MM.1S (cell line): ENCODE measurements around the gene VAV2.

ENCODE experiments used
- CTCF ChIP-seq: fragments of 300-600 bp; sonication (generic); IDR thresholded peaks from 2 replicates; pipeline ENCODE4 v1.5.1; 2016; ENCODE audit warnings: antibody characterized with exemption, low read length, mixed read lengths
- EZH2 ChIP-seq: fragments of 300-600 bp; sonication (generic); optimal IDR thresholded peaks from 2 replicates; pipeline ENCODE3; 2017; ENCODE audit warnings: low read depth, mild to moderate bottlenecking, antibody characterized with exemption, low read length, mixed read lengths
- EZH2phosphoT487 ChIP-seq: fragments of 300-600 bp; sonication (generic); IDR thresholded peaks from 2 replicates; pipeline ENCODE4 v1.6.1; 2018; ENCODE audit warnings: antibody characterized with exemption, low read length

- no peak for TF ChIP-seq EZH2
- no peak for TF ChIP-seq CTCF
- no peak for TF ChIP-seq EZH2phosphoT487
Observed at GRCh38 chr9:133770076-133770777, 221.9 kb downstream of the VAV2 start.
